ENCODE data around the gene PCDH1. TPM values are rescaled to one million over a fixed set of nuclear protein-coding genes. Genes with fewer than 3 reads are reported as not detected.

Gene PCDH1
- total RNA-seq, 1 experiment from 2014 or later = 127 TPM

DNA sequence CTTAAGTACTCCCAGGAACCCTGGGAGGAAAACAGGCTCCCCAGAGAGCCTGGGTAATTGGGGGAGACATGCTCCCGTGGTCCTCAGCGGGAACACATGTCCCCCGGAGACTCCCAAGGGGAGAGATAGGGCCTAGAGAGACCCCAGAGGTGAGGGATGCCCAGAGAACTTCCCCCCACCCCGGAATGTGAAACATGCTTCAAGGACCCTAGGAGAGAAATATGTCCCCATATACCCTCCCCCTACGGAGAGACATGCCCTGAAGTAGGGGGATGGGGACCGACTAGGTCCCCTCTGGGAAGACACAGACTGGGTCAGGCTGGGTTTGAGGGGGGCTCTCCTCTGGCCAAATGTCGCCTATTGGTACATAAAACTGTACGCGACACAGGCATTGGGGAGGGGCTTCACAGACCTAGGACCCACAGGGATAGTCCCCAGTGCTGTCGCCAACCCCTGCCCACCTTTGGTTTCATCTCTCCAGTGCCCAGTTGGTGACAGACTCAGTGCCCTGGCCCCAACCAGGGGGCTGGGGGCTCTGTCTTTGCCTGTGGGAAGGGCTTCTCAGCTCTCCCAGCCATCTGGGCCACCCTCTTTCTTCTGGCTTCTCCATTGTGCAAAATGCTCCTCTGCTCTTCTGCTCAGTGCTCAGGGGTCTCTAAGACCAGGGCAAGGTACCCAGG lies 26.9 kb downstream of the PCDH1 start:
- H2AK5ac ChIP-seq (ENCODE audit: insufficient read length, low read length) = no peak overlapping the region
- H3K9me3 ChIP-seq (ENCODE audit: control insufficient read depth, low read depth, low read length) = no peaks in the 10 kb centered on the region
- H3K23ac ChIP-seq (ENCODE audit: insufficient read length, low read depth, low read length) = no peak overlapping the region
- peaks cover 12% of the 10 kb centered on the region for H3K23me2 ChIP-seq (ENCODE audit: insufficient read length, low read depth, low read length, poor library complexity, severe bottlenecking)
- no peak overlapping the region for H2AFZ ChIP-seq (ENCODE audit: low read length)
- peak overlapping the region; percentile 28; the same call in 1 of the 2 replicates for H3K4ac ChIP-seq (ENCODE audit: low read depth, low read length)
- H3K4me2 ChIP-seq (ENCODE audit: insufficient read depth, insufficient read length, low read length) = peak overlapping the region; percentile 39
- no peaks in the 10 kb centered on the region for H3K79me2 ChIP-seq (ENCODE audit: insufficient read depth, low read length)
- Mint-ChIP-seq H3K27me3 (ENCODE audit: low read depth) (no peaks in the 10 kb centered on the region; the same call in 1 of the 2 replicates), H3K27ac (peak overlapping the region; percentile 82 to 99 (median 97)), H3K36me3 (ENCODE audit: insufficient read depth in 1 of 3, low read depth in 3 of 3) (peaks cover 20 to 39% (median 32%) of the 10 kb centered on the region in 3 experiments; a peak in 6 of 7 replicates), H3K9me3 (no peaks in the 10 kb centered on the region; a peak in 1 of 5 replicates), H3K4me1 (peaks cover 53 to 67% of the 10 kb centered on the region in 2 experiments), H3K4me3 (peak overlapping the region; percentile 56 to 75; a peak in 4 of 5 replicates)
- no peak overlapping the region for H2BK15ac ChIP-seq (ENCODE audit: low read depth, low read length)
- peak overlapping the region; percentile 53 for H3K27ac ChIP-seq (ENCODE audit: insufficient read length, low read depth, low read length)
- no peak overlapping the region; the same call in 1 of the 2 replicates for H3K14ac ChIP-seq (ENCODE audit: insufficient read depth, low read length)
- H3K9ac ChIP-seq (ENCODE audit: extremely low read depth, insufficient read length, low read length) = no peak overlapping the region
- peak overlapping the region; percentile 12 for H2BK5ac ChIP-seq (ENCODE audit: insufficient read length, low read length)
- peak overlapping the region; percentile 80 for H2BK12ac ChIP-seq (ENCODE audit: insufficient read length, low read depth, low read length)
- H3K27me3 ChIP-seq (ENCODE audit: insufficient read depth, low read length) = no peaks in the 10 kb centered on the region
- H4K5ac ChIP-seq (ENCODE audit: insufficient read length, low read depth, low read length) = no peak overlapping the region
- H2BK120ac ChIP-seq (ENCODE audit: low read depth, low read length, poor library complexity, severe bottlenecking) = no peak overlapping the region
- no peak overlapping the region for H2BK20ac ChIP-seq (ENCODE audit: low read depth, low read length, poor library complexity, severe bottlenecking)
- H4K20me1 ChIP-seq (ENCODE audit: control insufficient read depth, insufficient read depth, insufficient read length) = no peaks in the 10 kb centered on the region
- no peaks in the 10 kb centered on the region for H3K79me1 ChIP-seq (ENCODE audit: insufficient read depth, low read depth, low read length, poor library complexity, severe bottlenecking)
- peaks cover 14% of the 10 kb centered on the region for H3K4me1 ChIP-seq (ENCODE audit: insufficient read depth, low read length)
- no peak overlapping the region for H3T11ph ChIP-seq (ENCODE audit: low read length)
- no peak overlapping the region for H3K56ac ChIP-seq (ENCODE audit: insufficient read length, low read depth, low read length)
- no peak overlapping the region for H3K18ac ChIP-seq (ENCODE audit: insufficient read length, low read depth, low read length)
- no CpG with 5 or more reads among the region's 10 CpGs for WGBS (ENCODE audit: extremely low coverage, insufficient read length, low lambda C conversion rate)
- TF ChIP-seq, protein P1, sequence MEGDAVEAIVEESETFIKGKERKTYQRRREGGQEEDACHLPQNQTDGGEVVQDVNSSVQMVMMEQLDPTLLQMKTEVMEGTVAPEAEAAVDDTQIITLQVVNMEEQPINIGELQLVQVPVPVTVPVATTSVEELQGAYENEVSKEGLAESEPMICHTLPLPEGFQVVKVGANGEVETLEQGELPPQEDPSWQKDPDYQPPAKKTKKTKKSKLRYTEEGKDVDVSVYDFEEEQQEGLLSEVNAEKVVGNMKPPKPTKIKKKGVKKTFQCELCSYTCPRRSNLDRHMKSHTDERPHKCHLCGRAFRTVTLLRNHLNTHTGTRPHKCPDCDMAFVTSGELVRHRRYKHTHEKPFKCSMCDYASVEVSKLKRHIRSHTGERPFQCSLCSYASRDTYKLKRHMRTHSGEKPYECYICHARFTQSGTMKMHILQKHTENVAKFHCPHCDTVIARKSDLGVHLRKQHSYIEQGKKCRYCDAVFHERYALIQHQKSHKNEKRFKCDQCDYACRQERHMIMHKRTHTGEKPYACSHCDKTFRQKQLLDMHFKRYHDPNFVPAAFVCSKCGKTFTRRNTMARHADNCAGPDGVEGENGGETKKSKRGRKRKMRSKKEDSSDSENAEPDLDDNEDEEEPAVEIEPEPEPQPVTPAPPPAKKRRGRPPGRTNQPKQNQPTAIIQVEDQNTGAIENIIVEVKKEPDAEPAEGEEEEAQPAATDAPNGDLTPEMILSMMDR (conservative IDR thresholded peaks at IDR 0.05) = no peak
- no peak overlapping the region for H4K8ac ChIP-seq (replicated peaks; ENCODE audit: insufficient read length, low read depth, low read length)
- H4K91ac ChIP-seq (ENCODE audit: insufficient read length, low read depth, low read length) = peak overlapping the region; percentile 70
- DNase-seq = no peak

Data from H9 (cell line).